GM12878 (cell line): Measurements from ENCODE around the gene HERPUD2.

ENCODE experiments used
- CBX5 ChIP-seq: sonication (generic); IDR thresholded peaks from 2 replicates; pipeline ENCODE4 v1.6.1; 2016; ENCODE audit warnings: low read depth, moderate library complexity, mild to moderate bottlenecking, inconsistent platforms
- CTCF ChIP-seq, 3 experiments: IDR thresholded peaks in 2 of 3; conservative IDR thresholded peaks in 1 of 3; 2 replicates each; pipeline ENCODE4 v1.5.1; 2011; ENCODE audit warnings: low read depth in 3 of 3, low read length in 3 of 3, mild to moderate bottlenecking in 3 of 3, control low read depth in 2 of 3, moderate library complexity in 2 of 3, inconsistent platforms in 1 of 3, mixed read lengths in 1 of 3; ENCODE audit not compliant: control insufficient read depth in 2 of 3, insufficient read depth in 1 of 3; ENCODE audit errors: extremely low read depth in 1 of 3
- HDGF ChIP-seq: fragments of 450-650 bp; IDR thresholded peaks from 2 replicates; pipeline ENCODE4 v1.6.1; 2016; ENCODE audit warnings: antibody characterized with exemption
- JUNB ChIP-seq: IDR thresholded peaks from 2 replicates; pipeline ENCODE4 v1.6.1; 2016; ENCODE audit warnings: antibody characterized with exemption, mild to moderate bottlenecking
- PRDM15 ChIP-seq: fragments of 450-650 bp; formaldehyde crosslinking; IDR thresholded peaks from 2 replicates; pipeline ENCODE4 v1.4.0; 2020; ENCODE audit warnings: mild to moderate bottlenecking, moderate library complexity
- RAD21 ChIP-seq: IDR thresholded peaks from 2 replicates; pipeline ENCODE4 v1.6.1; 2011; ENCODE audit warnings: mild to moderate bottlenecking, low read depth, low read length, moderate library complexity; ENCODE audit not compliant: insufficient read depth
- SIX5 ChIP-seq: IDR thresholded peaks from 2 replicates; pipeline ENCODE4 v1.6.1; 2011; ENCODE audit warnings: mild to moderate bottlenecking, low read depth, low read length, moderate library complexity; ENCODE audit not compliant: severe bottlenecking
- SP1 ChIP-seq: IDR thresholded peaks from one replicate; pipeline ENCODE4 v1.6.1; 2011; ENCODE audit warnings: low read depth, low read length
- TAF1 ChIP-seq: IDR thresholded peaks from 2 replicates; pipeline ENCODE4 v1.6.1; 2011; ENCODE audit warnings: mild to moderate bottlenecking, low read depth, low read length, borderline replicate concordance
- YY1 ChIP-seq: IDR thresholded peaks from 2 replicates; pipeline ENCODE4 v1.6.1; 2011; ENCODE audit warnings: low read depth, mild to moderate bottlenecking, low read length
- ZBTB40 ChIP-seq: fragments of 450-650 bp; IDR thresholded peaks from 2 replicates; pipeline ENCODE4 v1.6.1; 2016; ENCODE audit warnings: mild to moderate bottlenecking, moderate library complexity, borderline replicate concordance
- ZNF274 ChIP-seq: IDR thresholded peaks from one replicate; pipeline ENCODE4 v1.8.0; 2011; ENCODE audit not compliant: insufficient read length, insufficient read depth

GRCh38 chr7:35694161-35694783 is 663 bp downstream of the HERPUD2 start:
- TF ChIP-seq YY1 (no peak), TAF1 (no peak), RAD21 (no peak), PRDM15 (CRISPR knock-in tag) (no peak), CBX5 (no peak), JUNB (no peak), SP1 (no peak), SIX5 (no peak), HDGF (no peak), ZBTB40 (no peak), ZNF274 (no peak), CTCF (IDR thresholded peaks at IDR 0.05 in 2 of 3, conservative IDR thresholded peaks at IDR 0.05 in 1 of 3; ENCODE audit: control insufficient read depth in 2 of 3, extremely low read depth in 1 of 3, insufficient read depth in 1 of 3, low read depth in 3 of 3, low read length in 3 of 3) (no peak)
